Midbrain (tissue), 1 donor: ENCODE results near the gene PANK3.
"Not testable (repeated sequence)": the region's sequence is repeated elsewhere in the genome, so short reads cannot be mapped to it uniquely, and the experiment has no call there.

Experiments used
- DNase-seq: peaks from one replicate; lab custom pipeline; 2025; lab: John Stamatoyannopoulos, UW

Gene PANK3

GRCh38 chr5:168578538-168579487 is at the start of gene PANK3:
Gene PANK3, minus strand, starts transcription at chr5:168579368. Its CDS starts 85 bp downstream, at chr5:168579283.
- peak; percentile 72 for DNase-seq

GRCh38 chr5:168624850-168625364 is 45.7 kb upstream of the PANK3 start:
- DNase-seq = no peak

GRCh38 chr5:168620807-168621206 is 41.6 kb upstream of the PANK3 start:
- DNase-seq = no peak

GRCh38 chr5:168614661-168615060 is 35.5 kb upstream of the PANK3 start:
- no peak for DNase-seq

- no peak for DNase-seq
Observed at GRCh38 chr5:168613996-168614395, 34.8 kb upstream of the PANK3 start.

GRCh38 chr5:168613396-168613795 is 34.2 kb upstream of the PANK3 start:
- DNase-seq = no peak

GRCh38 chr5:168612996-168613395 is 33.8 kb upstream of the PANK3 start:
- no peak for DNase-seq

GRCh38 chr5:168612123-168612522 is 33.0 kb upstream of the PANK3 start:
- no peak for DNase-seq

- no peak for DNase-seq
Observed at GRCh38 chr5:168611165-168611564, 32.0 kb upstream of the PANK3 start.

GRCh38 chr5:168609806-168610482 is 30.8 kb upstream of the PANK3 start:
- no peak for DNase-seq

- no peak for DNase-seq
Observed at GRCh38 chr5:168608821-168609220, 29.7 kb upstream of the PANK3 start.

- DNase-seq = no peak
Observed at GRCh38 chr5:168608386-168608785, 29.2 kb upstream of the PANK3 start.

- DNase-seq = no peak
Observed at GRCh38 chr5:168607946-168608345, 28.8 kb upstream of the PANK3 start.

GRCh38 chr5:168606562-168606961 is 27.4 kb upstream of the PANK3 start:
- DNase-seq = no peak

- DNase-seq = no peak
Observed at GRCh38 chr5:168604436-168604835, 25.3 kb upstream of the PANK3 start.

GRCh38 chr5:168603746-168604145 is 24.6 kb upstream of the PANK3 start:
- no peak for DNase-seq

- DNase-seq = no peak
Observed at GRCh38 chr5:168602517-168602916, 23.3 kb upstream of the PANK3 start.

GRCh38 chr5:168601972-168602371 is 22.8 kb upstream of the PANK3 start:
- no peak for DNase-seq

GRCh38 chr5:168600409-168600808 is 21.2 kb upstream of the PANK3 start:
- no peak for DNase-seq

- no peak for DNase-seq
Observed at GRCh38 chr5:168599826-168600225, 20.7 kb upstream of the PANK3 start.

GRCh38 chr5:168598639-168599038 is 19.5 kb upstream of the PANK3 start:
- DNase-seq = no peak

GRCh38 chr5:168596927-168597326 is 17.8 kb upstream of the PANK3 start:
- DNase-seq = no peak

GRCh38 chr5:168596122-168596521 is 17.0 kb upstream of the PANK3 start:
- DNase-seq = not testable (repeated sequence)
